T-helper 2 cell (primary cell): ENCODE data around the gene ADAM22.

ENCODE experiments used
- DNase-seq, 5 experiments: peaks; one replicate each; pipeline versions ENCODE4 v3.0.0 to v3.0.0-alpha.2; 2012 to 2022

ADAM22 gene

GRCh38 chr7:88041583-88041982 lies 107.5 kb downstream of the ADAM22 start:
- DNase-seq = no peak

GRCh38 chr7:88042157-88042556 lies 108.1 kb downstream of the ADAM22 start:
- DNase-seq = peak in 1 of 5 experiments; percentile 22

GRCh38 chr7:88042803-88043202 lies 108.8 kb downstream of the ADAM22 start:
- no peak for DNase-seq

- no peak for DNase-seq
Observed at GRCh38 chr7:88044069-88044468, 110.0 kb downstream of the ADAM22 start.

GRCh38 chr7:88046839-88047573 lies 113.0 kb downstream of the ADAM22 start:
- DNase-seq = no peak

GRCh38 chr7:88057655-88058054 lies 123.6 kb downstream of the ADAM22 start:
- DNase-seq = no peak

- peak in 1 of 5 experiments; percentile 15 for DNase-seq
Observed at GRCh38 chr7:88062238-88062637, 128.2 kb downstream of the ADAM22 start.

GRCh38 chr7:88069093-88069492 lies 135.0 kb downstream of the ADAM22 start:
- no peak for DNase-seq

GRCh38 chr7:88071994-88072714 lies 138.1 kb downstream of the ADAM22 start:
- DNase-seq = peak in 1 of 5 experiments; percentile 16

- DNase-seq = no peak
Observed at GRCh38 chr7:88072715-88073055, 138.6 kb downstream of the ADAM22 start.

GRCh38 chr7:88073626-88074025 lies 139.6 kb downstream of the ADAM22 start:
- DNase-seq = no peak

GRCh38 chr7:88075216-88075615 lies 141.2 kb downstream of the ADAM22 start:
- peak in 1 of 5 experiments; percentile 9 for DNase-seq

GRCh38 chr7:88083883-88084282 lies 149.8 kb downstream of the ADAM22 start:
- no peak for DNase-seq

- no peak for DNase-seq
Observed at GRCh38 chr7:88089561-88089960, 155.5 kb downstream of the ADAM22 start.

- peak in 1 of 5 experiments; percentile 4 for DNase-seq
Observed at GRCh38 chr7:88090240-88090639, 156.2 kb downstream of the ADAM22 start.

GRCh38 chr7:88090671-88091070 lies 156.6 kb downstream of the ADAM22 start:
- peak in 1 of 5 experiments; percentile 37 for DNase-seq

- no peak for DNase-seq
Observed at GRCh38 chr7:88091988-88092675, 158.1 kb downstream of the ADAM22 start.

GRCh38 chr7:88092676-88092999 lies 158.6 kb downstream of the ADAM22 start:
- DNase-seq = no peak

- no peak for DNase-seq
Observed at GRCh38 chr7:88101769-88102168, 167.7 kb downstream of the ADAM22 start.

GRCh38 chr7:88102675-88103074 lies 168.6 kb downstream of the ADAM22 start:
- no peak for DNase-seq

GRCh38 chr7:88104732-88105131 lies 170.7 kb downstream of the ADAM22 start:
- DNase-seq = no peak

- DNase-seq = no peak
Observed at GRCh38 chr7:88105231-88105630, 171.2 kb downstream of the ADAM22 start.

- DNase-seq = peak in 1 of 5 experiments; percentile 43
Observed at GRCh38 chr7:88106434-88106833, 172.4 kb downstream of the ADAM22 start.

- no peak for DNase-seq
Observed at GRCh38 chr7:88109612-88110011, 175.6 kb downstream of the ADAM22 start.
